Measurements from ENCODE around the gene ABL2.

GRCh38 chr1:179228783-179229213 is 679 bp downstream of the ABL2 start:
- TF ChIP-seq CTCF (IDR thresholded peaks at IDR 0.05) (no peak), POLR2A (IDR thresholded peaks at IDR 0.05) (no peak), POLR2AphosphoS5 (IDR thresholded peaks at IDR 0.05; ENCODE audit: insufficient read depth in 1 of 2, low read depth in 1 of 2) (no peak)

Data from vagina (tissue), 2 donors.